ENCODE measurements around the gene RNF111.

DNA sequence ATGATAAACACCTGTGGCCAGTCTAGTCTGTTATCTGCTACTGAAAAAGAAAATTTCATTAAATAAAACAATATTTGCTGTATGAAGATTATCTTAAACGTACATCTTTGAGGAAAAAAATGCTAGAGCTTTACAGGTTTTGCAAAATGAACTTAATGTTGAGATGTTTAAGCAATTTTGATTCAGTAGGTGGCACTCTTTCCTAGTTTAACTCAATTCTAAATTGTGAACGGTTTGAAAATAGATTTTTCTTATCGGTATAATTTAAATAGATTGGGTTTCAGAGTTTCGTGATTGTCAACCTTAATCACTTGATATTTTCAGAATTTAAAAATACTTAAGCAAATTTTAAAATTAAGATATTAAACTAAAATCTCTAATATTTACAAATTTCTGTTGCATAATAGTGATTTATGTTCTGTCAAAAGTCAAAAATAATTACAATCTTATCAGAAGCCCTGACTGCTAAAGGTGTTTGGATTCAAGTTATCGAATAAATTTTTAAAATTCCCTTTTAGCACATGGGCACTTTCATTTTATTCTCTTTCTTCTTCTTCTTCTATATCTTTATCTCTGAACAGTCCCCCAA, 7.0 kb upstream of the RNF111 start:
- TF ChIP-seq POLR2A (IDR thresholded peaks at IDR 0.05): no peak
- TF ChIP-seq, protein P1, sequence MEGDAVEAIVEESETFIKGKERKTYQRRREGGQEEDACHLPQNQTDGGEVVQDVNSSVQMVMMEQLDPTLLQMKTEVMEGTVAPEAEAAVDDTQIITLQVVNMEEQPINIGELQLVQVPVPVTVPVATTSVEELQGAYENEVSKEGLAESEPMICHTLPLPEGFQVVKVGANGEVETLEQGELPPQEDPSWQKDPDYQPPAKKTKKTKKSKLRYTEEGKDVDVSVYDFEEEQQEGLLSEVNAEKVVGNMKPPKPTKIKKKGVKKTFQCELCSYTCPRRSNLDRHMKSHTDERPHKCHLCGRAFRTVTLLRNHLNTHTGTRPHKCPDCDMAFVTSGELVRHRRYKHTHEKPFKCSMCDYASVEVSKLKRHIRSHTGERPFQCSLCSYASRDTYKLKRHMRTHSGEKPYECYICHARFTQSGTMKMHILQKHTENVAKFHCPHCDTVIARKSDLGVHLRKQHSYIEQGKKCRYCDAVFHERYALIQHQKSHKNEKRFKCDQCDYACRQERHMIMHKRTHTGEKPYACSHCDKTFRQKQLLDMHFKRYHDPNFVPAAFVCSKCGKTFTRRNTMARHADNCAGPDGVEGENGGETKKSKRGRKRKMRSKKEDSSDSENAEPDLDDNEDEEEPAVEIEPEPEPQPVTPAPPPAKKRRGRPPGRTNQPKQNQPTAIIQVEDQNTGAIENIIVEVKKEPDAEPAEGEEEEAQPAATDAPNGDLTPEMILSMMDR (IDR thresholded peaks at IDR 0.05 in 4 of 5, conservative IDR thresholded peaks at IDR 0.05 in 1 of 5): peak; percentile 31 to 64 (median 49)
